Large intestine (tissue), 3 donors: ENCODE data around the gene SCML1. TPM values are rescaled to one million over a fixed set of nuclear protein-coding genes. Genes with fewer than 3 reads are reported as not detected.

ENCODE experiments used
- DNase-seq, 2 donors: peaks; one replicate each; pipeline versions ENCODE4 v3.0.0 to v3.0.0-alpha.2; 2013
- H3K27ac ChIP-seq: one replicate; pipeline ENCODE4 v1.5.1; 2013; ENCODE audit warnings: low read length
- H3K27me3 ChIP-seq: 2 replicates; pipeline ENCODE4 v1.6.1; 2013; ENCODE audit warnings: low read length; ENCODE audit not compliant: control insufficient read depth, insufficient read depth
- H3K36me3 ChIP-seq: 2 replicates; pipeline ENCODE4 v1.6.1; 2013; ENCODE audit warnings: low read length; ENCODE audit not compliant: control insufficient read depth, insufficient read depth
- H3K4me1 ChIP-seq: one replicate; pipeline ENCODE4 v1.6.1; 2013; ENCODE audit warnings: low read length; ENCODE audit not compliant: control insufficient read depth, insufficient read depth
- H3K4me3 ChIP-seq: one replicate; pipeline ENCODE4 v1.5.1; 2013; ENCODE audit warnings: low read length
- H3K9me3 ChIP-seq: one replicate; pipeline ENCODE4 v1.6.1; 2013; ENCODE audit warnings: mild to moderate bottlenecking, low read depth, low read length, moderate library complexity; ENCODE audit not compliant: control insufficient read depth
- WGBS: methylation state at CpG from one replicate; pipeline ENCODE4 v1.1.5; 2013; ENCODE audit warnings: low lambda C conversion rate; ENCODE audit not compliant: insufficient coverage; 5-methylcytosine and 5-hydroxymethylcytosine counted together
- polyA plus RNA-seq: library from polyadenylated mRNA; unstranded; fragments of 120-200 nt; gene quantifications from one replicate; pipeline ENCODE4 v1.2.1, GENCODE V29; 2013

SCML1 gene
- polyA plus RNA-seq, 1 donor = 14.1 TPM

DNA sequence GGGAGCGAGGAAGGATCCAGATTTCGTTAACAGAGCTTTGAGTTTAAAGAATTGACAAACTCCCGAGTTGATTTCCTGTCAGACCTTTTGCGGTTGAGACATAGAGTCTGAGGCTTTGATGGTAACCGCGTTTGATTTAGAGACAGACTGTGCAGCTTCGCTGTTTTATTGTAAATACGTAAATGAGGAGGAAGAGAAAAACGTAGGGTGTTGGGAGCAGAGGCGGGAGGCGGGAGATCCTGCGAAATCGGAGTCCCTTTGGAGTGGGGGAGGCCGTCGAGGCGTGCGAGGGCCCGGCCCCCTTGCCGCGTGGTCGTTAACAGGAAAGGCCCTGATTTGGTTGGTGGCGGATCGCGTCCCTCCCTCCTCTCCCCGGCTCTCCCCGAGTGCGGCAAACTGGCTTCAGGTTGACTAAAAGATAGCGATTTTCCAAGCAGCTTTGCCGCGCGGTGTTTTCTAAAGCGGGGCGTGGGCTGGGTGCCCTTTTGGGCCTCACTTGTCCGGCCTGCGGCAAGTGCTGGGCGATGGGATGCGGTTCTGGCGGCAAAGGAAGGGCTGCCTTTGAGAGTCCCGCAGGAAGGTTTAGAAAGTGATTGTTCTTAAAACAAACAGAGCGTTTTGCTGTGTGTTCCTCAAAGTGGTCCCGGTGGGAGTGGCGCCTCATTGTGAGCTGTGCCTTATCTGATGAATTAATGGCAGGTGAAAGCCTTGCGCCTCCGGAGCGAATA is 857 bp downstream of the SCML1 start:
- Histone ChIP-seq H3K36me3 (no peaks in the 10 kb centered on the region), H3K27me3 (no peaks in the 10 kb centered on the region), H3K9me3 (no peaks in the 10 kb centered on the region), H3K4me1 (peaks cover 5% of the 10 kb centered on the region), H3K27ac (peak overlapping the region; percentile 99), H3K4me3 (peak overlapping the region; percentile 92)
- peak in 1 of 2 donors; percentile 60 for DNase-seq
- no CpG with 5 or more reads among the region's 45 CpGs for WGBS

DNA sequence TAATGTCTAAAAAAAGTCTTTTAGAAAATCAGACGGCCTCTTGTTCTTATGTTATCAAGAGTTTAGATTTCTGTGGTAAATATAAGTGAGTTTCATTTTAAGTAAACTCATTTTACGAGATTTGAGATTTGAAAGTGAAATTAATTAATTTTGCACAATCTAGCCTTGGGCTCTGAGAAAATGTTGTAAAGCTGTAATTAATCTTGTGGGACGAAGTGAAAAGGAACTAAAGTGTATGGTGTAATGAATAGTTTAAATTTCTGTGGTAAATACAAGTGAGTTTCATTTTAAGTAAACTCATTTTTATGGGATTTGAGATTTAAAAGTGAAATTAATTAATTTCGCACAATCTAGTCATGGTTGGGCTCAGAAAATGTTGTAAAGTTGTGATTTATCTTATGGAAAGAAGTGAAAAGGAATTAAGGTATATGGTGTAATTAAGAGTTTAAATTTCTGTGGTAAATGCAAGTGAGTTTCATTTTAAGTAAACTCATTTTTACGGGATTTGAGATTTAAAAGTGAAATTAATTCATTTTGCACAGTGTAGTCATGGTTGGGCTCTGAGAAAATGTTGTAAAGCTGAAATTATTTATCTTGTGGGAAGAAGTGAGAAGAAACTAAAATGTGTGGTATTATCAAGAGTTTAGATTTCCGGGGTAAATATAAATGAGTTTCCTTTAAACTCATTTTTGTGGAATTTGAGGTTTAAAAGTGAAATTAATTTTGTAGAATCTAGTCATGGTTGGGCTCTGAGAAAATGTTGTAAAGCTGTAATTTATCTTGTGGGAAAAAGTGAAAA is 1.6 kb downstream of the SCML1 start:
- Histone ChIP-seq H3K27me3 (no peaks in the 10 kb centered on the region), H3K4me3 (peak overlapping the region; percentile 92), H3K4me1 (peaks cover 5% of the 10 kb centered on the region), H3K36me3 (no peaks in the 10 kb centered on the region), H3K9me3 (no peaks in the 10 kb centered on the region), H3K27ac (peak overlapping the region; percentile 99)
- 28% methylated on average over 3 of the region's 6 CpGs for WGBS
- DNase-seq = no peak

DNA sequence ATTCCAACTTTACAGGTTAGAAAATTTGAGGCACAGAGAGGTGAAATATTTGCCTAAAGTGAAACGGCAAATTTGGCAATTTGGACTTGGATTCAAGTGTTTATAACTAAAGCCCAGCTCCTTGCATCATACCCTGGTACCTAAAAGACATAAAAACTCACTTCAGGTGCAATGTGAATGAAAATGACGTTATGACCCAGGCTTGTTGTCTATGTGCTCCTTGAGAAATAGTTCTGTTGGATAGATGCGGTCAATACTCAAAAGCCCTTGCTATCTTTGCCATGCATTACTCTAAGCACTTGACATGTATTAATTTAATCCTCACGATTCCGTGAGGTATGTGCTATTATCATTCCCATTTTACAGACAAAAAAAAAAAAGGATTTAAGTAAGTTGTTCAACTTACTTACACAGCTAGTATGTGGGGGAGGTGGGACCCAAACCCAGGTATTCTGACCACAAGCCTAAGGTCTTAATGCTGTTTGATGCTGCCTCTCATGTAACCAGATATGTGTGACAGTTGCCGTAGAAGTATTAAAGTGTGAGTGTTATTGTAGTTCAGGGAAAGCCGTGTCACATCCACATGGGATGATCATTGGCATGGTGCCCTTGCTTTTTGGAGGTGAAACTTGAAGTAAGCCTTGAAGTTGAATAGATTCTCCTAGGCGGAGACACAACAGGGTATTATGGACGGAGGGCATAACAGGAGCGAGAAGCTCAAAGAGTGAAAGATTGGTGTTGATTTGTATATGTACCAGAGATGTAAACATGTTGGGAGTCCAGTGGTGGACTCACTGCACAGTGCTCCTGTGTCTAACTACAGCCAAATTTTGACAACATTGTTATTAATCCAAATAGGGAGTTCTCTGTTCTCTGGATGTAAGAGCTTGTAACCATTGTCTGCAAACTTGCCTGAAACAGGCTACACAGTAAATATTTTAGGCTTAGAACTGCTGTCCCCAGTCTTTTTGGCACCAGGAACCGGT is 3.1 kb downstream of the SCML1 start:
- WGBS = no CpG with 5 or more reads among the region's 11 CpGs
- H3K27ac ChIP-seq = no peak overlapping the region
- DNase-seq = no peak
- H3K9me3 ChIP-seq = no peaks in the 10 kb centered on the region
- no peaks in the 10 kb centered on the region for H3K36me3 ChIP-seq
- peaks cover 5% of the 10 kb centered on the region for H3K4me1 ChIP-seq
- no peaks in the 10 kb centered on the region for H3K27me3 ChIP-seq
- no peak overlapping the region for H3K4me3 ChIP-seq

DNA sequence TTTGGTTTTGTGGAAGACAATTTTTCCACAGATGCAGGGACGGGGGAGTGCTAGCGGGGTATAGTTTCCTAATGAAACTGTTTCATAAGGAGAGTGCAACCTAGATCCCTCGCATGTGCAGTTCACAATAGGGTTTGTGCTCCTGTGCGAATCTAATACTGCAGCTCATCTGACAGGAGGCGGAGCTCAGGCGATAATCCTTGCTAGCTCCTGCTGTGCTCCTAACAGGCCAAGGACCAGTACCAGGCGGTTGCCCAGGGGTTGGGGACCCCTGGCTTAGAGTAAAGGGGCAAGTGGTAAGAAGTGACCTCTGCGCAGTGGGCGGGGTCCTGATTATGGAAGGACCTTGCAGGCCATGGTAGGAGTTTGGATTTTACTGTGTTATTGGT is 3.8 kb downstream of the SCML1 start:
- H3K9me3 ChIP-seq = no peaks in the 10 kb centered on the region
- H3K27me3 ChIP-seq = no peaks in the 10 kb centered on the region
- peak in 1 of 2 donors; percentile 4 for DNase-seq
- no peaks in the 10 kb centered on the region for H3K36me3 ChIP-seq
- WGBS = no CpG with 5 or more reads among the region's 9 CpGs
- H3K27ac ChIP-seq = no peak overlapping the region
- H3K4me1 ChIP-seq = peaks cover 5% of the 10 kb centered on the region
- no peak overlapping the region for H3K4me3 ChIP-seq

DNA sequence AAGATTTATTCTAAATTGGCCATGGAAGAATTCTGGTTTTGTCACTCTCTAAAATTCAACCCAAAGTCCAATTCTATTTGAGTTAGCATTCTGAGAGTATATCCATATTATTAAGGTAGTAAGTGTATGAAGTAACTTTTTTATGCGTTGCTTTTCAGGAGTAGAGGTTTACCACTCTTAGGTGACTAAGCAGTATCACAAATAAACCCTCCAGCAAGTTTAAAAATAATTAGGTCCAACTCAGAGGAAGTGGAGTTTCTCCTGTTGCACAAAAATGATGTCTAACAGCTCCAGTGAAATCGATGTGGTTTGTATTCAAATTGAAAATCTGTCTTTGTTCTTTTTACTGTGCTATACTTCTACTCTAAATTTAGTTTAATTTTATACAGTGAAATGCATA is 6.6 kb downstream of the SCML1 start:
- Histone ChIP-seq H3K27ac (no peak overlapping the region), H3K27me3 (no peaks in the 10 kb centered on the region), H3K9me3 (no peaks in the 10 kb centered on the region), H3K4me3 (no peak overlapping the region), H3K4me1 (peaks cover 5% of the 10 kb centered on the region), H3K36me3 (no peaks in the 10 kb centered on the region)
- no CpG with 5 or more reads among the region's 2 CpGs for WGBS
- DNase-seq = no peak

DNA sequence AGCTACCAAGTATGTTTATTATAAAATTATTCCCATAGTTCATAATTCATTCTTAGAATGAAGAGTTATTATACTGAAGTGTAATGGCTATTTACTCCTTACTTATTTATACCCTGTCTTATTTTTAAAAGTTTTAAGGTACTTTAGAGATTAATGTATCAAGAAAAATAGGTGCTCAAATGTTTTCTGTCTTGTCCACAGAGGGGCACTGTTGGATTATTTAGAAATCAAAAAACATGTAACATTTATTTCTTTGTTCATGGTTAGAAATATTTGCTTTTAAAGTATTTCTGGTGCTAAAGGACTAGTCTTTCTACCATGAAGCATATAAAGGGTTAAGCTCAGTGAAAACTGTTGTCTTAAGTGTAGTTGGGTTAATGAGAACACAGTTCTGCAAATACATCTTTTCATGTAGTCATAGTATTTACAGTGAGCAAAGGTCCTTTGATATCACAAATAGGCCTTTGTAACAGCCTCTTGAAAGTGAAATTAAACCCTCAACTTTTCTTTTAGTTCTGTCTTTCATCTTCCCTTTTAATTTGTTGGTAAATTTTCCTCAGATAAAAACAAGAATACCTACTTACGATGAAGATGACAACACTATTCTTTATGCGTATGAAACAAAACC is 7.7 kb downstream of the SCML1 start:
- WGBS = 60% methylated on average over 1 of the region's 2 CpGs
- no peaks in the 10 kb centered on the region for H3K27me3 ChIP-seq
- H3K36me3 ChIP-seq = no peaks in the 10 kb centered on the region
- peak in 1 of 2 donors; percentile 2 for DNase-seq
- no peaks in the 10 kb centered on the region for H3K9me3 ChIP-seq
- no peak overlapping the region for H3K4me3 ChIP-seq
- no peak overlapping the region for H3K27ac ChIP-seq
- peaks cover 5% of the 10 kb centered on the region for H3K4me1 ChIP-seq

DNA sequence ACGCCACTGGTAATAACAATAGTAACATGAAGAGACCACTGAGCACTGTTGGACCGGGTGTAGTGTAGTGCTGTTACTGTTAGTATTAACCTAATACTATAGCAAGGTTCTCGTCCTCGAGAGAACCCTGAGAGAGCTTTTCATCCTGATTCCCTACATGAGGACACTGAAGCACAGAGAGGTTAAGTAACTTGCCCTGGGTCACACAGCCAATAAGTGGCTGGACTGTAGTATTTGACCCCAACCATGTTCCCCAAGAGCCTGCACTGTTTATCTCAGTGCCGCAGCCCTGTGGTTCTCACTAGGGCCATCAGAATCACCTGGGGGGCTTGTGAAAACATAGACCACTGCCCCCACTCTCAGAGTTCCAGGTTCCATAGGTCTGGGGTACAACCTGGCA is 10.4 kb downstream of the SCML1 start:
- H3K36me3 ChIP-seq = peaks cover 4% of the 10 kb centered on the region
- H3K4me1 ChIP-seq = no peaks in the 10 kb centered on the region
- no peak for DNase-seq
- H3K27me3 ChIP-seq = no peaks in the 10 kb centered on the region
- H3K27ac ChIP-seq = no peak overlapping the region
- WGBS = no CpG with 5 or more reads among the region's 5 CpGs
- no peak overlapping the region for H3K4me3 ChIP-seq
- H3K9me3 ChIP-seq = no peaks in the 10 kb centered on the region

DNA sequence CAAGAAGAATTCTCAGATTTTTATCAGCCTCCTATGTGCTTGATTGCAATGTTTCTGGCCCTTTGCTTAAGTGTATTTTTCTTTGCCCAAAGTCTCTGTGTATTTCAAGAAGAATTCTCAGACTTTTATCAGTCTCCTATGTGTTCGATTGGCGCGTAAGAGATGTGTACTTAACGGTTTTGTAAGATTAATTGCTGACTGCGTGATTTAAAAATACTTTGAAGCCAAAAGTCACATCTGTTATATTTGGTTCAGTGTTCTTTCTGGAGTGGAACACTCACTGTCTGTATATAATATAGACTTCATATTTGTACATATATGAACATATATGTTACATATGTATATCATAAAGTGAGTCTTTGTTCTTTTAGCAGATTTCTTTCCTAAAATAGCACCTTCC is 11.4 kb downstream of the SCML1 start:
- peaks cover 4% of the 10 kb centered on the region for H3K36me3 ChIP-seq
- H3K9me3 ChIP-seq = no peaks in the 10 kb centered on the region
- no peak for DNase-seq
- H3K4me3 ChIP-seq = no peak overlapping the region
- no peak overlapping the region for H3K27ac ChIP-seq
- H3K4me1 ChIP-seq = no peaks in the 10 kb centered on the region
- WGBS = no CpG with 5 or more reads among the region's 5 CpGs
- H3K27me3 ChIP-seq = no peaks in the 10 kb centered on the region

DNA sequence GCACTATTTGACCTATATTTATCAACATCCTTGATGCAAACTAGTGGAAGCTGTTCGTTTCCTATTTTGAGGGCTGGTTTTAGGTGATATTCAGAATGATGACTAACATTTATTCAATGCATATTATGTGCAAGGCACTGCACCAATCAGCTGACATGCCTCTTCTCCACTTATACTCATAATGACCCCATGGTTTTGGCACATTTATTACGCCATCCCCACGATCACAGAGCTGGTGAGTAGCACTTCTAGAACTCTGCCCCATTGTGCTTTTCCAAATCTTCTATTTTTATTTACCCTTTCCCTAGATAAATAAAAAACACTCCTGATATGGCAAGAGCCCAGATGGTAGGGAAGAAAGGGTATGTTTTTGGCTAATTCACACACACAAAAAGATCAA is 13.1 kb downstream of the SCML1 start:
- H3K4me1 ChIP-seq = no peaks in the 10 kb centered on the region
- no peak overlapping the region for H3K27ac ChIP-seq
- no peak overlapping the region for H3K4me3 ChIP-seq
- H3K27me3 ChIP-seq = no peaks in the 10 kb centered on the region
- WGBS = no CpG with 5 or more reads among the region's 3 CpGs
- DNase-seq = no peak
- H3K36me3 ChIP-seq = peaks cover 4% of the 10 kb centered on the region
- H3K9me3 ChIP-seq = no peaks in the 10 kb centered on the region

DNA sequence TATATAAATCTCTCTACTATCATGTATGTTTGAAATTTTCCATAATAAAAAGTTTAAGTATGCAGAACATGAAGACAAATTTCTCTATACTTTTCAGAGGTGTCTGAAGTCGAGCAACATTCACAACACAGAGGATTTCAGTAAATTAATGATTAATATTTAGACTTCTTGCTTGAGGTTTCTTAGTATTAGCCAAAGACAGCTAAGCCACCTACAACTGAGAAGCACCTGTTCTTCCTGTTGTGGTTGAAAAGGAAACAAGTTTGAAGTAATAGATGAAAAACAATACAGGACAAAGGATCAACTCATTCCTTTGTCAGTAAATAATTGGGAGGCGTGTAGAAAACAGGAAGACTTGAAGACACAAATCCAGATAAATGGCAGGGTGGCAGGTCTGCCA is 21.1 kb downstream of the SCML1 start:
- Histone ChIP-seq H3K4me3 (no peak overlapping the region), H3K4me1 (no peaks in the 10 kb centered on the region), H3K9me3 (no peaks in the 10 kb centered on the region), H3K27ac (no peak overlapping the region), H3K27me3 (no peaks in the 10 kb centered on the region), H3K36me3 (no peaks in the 10 kb centered on the region)
- no CpG with 5 or more reads among the region's 2 CpGs for WGBS
- DNase-seq = no peak
